Mucosa of descending colon (tissue), 3 donors: ENCODE results near the gene XRCC2. TPM values are rescaled to one million over a fixed set of nuclear protein-coding genes. Genes with fewer than 3 reads are reported as not detected.
"Not testable (repeated sequence)": the region's sequence is repeated elsewhere in the genome, so short reads cannot be mapped to it uniquely, and the experiment has no call there.

ENCODE experiments used
- ATAC-seq: fragments of 200-7000 bp; cut with Tn5 transposase; one replicate; pipeline ENCODE4 v1.9.1; 2020; ENCODE audit warnings: mild to moderate bottlenecking, moderate library complexity
- DNase-seq, 3 donors: peaks; one replicate each; pipeline ENCODE4 v3.0.0-alpha.2; 2020
- H3K36me3 ChIP-seq: fragments of 200-600 bp; one replicate; pipeline ENCODE4 v1.8.0; 2021; ENCODE audit warnings: low read depth, mild to moderate bottlenecking
- H3K4me1 ChIP-seq: fragments of 200-600 bp; one replicate; pipeline ENCODE4 v1.8.0; 2021; ENCODE audit warnings: low read depth, mild to moderate bottlenecking
- H3K4me3 ChIP-seq: fragments of 200-600 bp; one replicate; pipeline ENCODE4 v1.8.0; 2021; ENCODE audit warnings: mild to moderate bottlenecking
- H3K9me3 ChIP-seq: fragments of 200-600 bp; one replicate; pipeline ENCODE4 v1.8.0; 2021; ENCODE audit warnings: mild to moderate bottlenecking
- CTCF ChIP-seq: fragments of 200-600 bp; IDR thresholded peaks from one replicate; pipeline ENCODE4 v1.8.0; 2022; ENCODE audit warnings: antibody characterized with exemption, mild to moderate bottlenecking
- intact Hi-C, 2 donors: fragments of 100-400 bp; cut with DNase I in 1 of 2; cut with micrococcal nuclease in 1 of 2; formaldehyde crosslinking; loops; one replicate each; pipeline versions ENCODE4 v1.11.0 to v1.11.1; 2022; cut with DNase I, micrococcal nuclease
- total RNA-seq, 3 donors: library from RNA; stranded (reverse); fragmentation: NEBNext Ultra II Directional in 2 of 3; extraction: Animal tissue kit (Norgen Biotek cat#: 25700) in 2 of 3; gene quantifications; one replicate each; pipeline versions ENCODE4 v1.2.1 to v1.2.4, GENCODE V29; 2021 to 2023
- donor health status: DM: no; HTN: no; CAD: no; lungs with moderate emphysema.
- donor health status: DM: no; HTN: no; CAD: no.
- donor health status: DM: no; HTN: yes; CAD: no.

XRCC2 gene
- total RNA-seq, 3 donors from 2014 or later, result 0.98 to 2.5 (median 1.0) TPM

- intact Hi-C loops, result no loop called here
- no peaks in the 10 kb centered on the region for H3K9me3 ChIP-seq
- no peak overlapping the region for H3K4me3 ChIP-seq
- no peak for TF ChIP-seq CTCF
- H3K4me1 ChIP-seq, result no peaks in the 10 kb centered on the region
- DNase-seq (no peak), ATAC-seq (no peak)
- H3K36me3 ChIP-seq, result no peaks in the 10 kb centered on the region
These were observed 12.7 kb downstream of the XRCC2 start for GRCh38 chr7:152663148-152663740.

GRCh38 chr7:152661479-152661878 lies 14.5 kb downstream of the XRCC2 start:
- no peak for TF ChIP-seq CTCF
- Histone ChIP-seq H3K4me1 (no peaks in the 10 kb centered on the region), H3K4me3 (no peak overlapping the region), H3K9me3 (no peaks in the 10 kb centered on the region), H3K36me3 (no peaks in the 10 kb centered on the region)
- DNase-seq (no peak), ATAC-seq (no peak)
- intact Hi-C loops, result no loop called here

GRCh38 chr7:152660021-152660420 lies 15.9 kb downstream of the XRCC2 start:
- Histone ChIP-seq H3K36me3 (no peaks in the 10 kb centered on the region), H3K9me3 (no peaks in the 10 kb centered on the region), H3K4me1 (no peaks in the 10 kb centered on the region), H3K4me3 (no peak overlapping the region)
- no peak for TF ChIP-seq CTCF
- ATAC-seq (no peak), DNase-seq (no peak)
- intact Hi-C loops, result no loop called here

GRCh38 chr7:152654971-152655370 lies 21.0 kb downstream of the XRCC2 start:
- Histone ChIP-seq H3K4me1 (no peaks in the 10 kb centered on the region), H3K4me3 (no peak overlapping the region), H3K9me3 (no peaks in the 10 kb centered on the region), H3K36me3 (no peaks in the 10 kb centered on the region)
- DNase-seq, result no peak
- ATAC-seq, result no peak
- no peak for TF ChIP-seq CTCF
- intact Hi-C loops, result no loop called here

- Histone ChIP-seq H3K4me3 (no peak overlapping the region), H3K9me3 (no peaks in the 10 kb centered on the region), H3K36me3 (no peaks in the 10 kb centered on the region), H3K4me1 (no peaks in the 10 kb centered on the region)
- intact Hi-C loops, result no loop called here
- DNase-seq (no peak), ATAC-seq (no peak)
- no peak for TF ChIP-seq CTCF
These were observed 26.7 kb downstream of the XRCC2 start for GRCh38 chr7:152649220-152649619.

GRCh38 chr7:152647009-152647408 lies 28.9 kb downstream of the XRCC2 start:
- H3K4me3 ChIP-seq, result no peak overlapping the region
- intact Hi-C loops, result no loop called here
- no peaks in the 10 kb centered on the region for H3K9me3 ChIP-seq
- ATAC-seq (no peak), DNase-seq (no peak)
- no peaks in the 10 kb centered on the region for H3K36me3 ChIP-seq
- no peak for TF ChIP-seq CTCF
- no peaks in the 10 kb centered on the region for H3K4me1 ChIP-seq

GRCh38 chr7:152646579-152646978 lies 29.4 kb downstream of the XRCC2 start:
- H3K4me3 ChIP-seq, ATAC-seq, DNase-seq, H3K36me3 ChIP-seq, H3K9me3 ChIP-seq, H3K4me1 ChIP-seq, intact Hi-C loops: not testable (repeated sequence)
